ENCODE results near the gene CUEDC1.

DNA sequence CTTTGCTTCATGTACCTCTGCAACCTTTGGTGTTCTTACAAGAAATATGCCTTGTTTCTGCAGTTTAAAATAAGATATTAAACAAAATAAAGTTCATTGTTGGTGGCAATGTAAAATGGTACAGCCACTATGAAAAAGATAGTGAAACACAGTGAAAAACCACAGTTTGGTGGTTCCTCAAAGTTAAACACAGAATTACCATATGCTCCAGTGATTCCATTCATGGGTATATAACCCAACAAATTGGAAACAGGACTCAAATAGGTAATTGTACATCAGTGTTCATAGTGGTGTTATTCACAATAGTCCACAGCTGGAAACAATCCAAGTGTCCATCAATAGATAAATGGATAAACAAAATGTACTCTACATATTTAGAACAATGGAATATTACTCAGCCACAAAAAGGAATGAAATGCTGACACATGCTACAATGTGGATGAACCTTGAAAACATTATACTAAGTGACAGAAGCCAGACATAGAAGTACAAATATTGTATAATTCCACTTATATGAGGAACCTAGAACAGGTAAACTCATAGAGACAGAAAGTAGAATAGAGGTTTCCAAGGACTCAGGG lies 49.2 kb downstream of the CUEDC1 start:
- no peak for TF ChIP-seq ARNT (IDR thresholded peaks at IDR 0.05)
- no peak for TF ChIP-seq POLR2AphosphoS5 (IDR thresholded peaks at IDR 0.05; ENCODE audit: low read depth, low read length)
- TF ChIP-seq MXI1 (IDR thresholded peaks at IDR 0.05; ENCODE audit: borderline replicate concordance, low read depth, low read length): no peak
- TF ChIP-seq, protein P1, sequence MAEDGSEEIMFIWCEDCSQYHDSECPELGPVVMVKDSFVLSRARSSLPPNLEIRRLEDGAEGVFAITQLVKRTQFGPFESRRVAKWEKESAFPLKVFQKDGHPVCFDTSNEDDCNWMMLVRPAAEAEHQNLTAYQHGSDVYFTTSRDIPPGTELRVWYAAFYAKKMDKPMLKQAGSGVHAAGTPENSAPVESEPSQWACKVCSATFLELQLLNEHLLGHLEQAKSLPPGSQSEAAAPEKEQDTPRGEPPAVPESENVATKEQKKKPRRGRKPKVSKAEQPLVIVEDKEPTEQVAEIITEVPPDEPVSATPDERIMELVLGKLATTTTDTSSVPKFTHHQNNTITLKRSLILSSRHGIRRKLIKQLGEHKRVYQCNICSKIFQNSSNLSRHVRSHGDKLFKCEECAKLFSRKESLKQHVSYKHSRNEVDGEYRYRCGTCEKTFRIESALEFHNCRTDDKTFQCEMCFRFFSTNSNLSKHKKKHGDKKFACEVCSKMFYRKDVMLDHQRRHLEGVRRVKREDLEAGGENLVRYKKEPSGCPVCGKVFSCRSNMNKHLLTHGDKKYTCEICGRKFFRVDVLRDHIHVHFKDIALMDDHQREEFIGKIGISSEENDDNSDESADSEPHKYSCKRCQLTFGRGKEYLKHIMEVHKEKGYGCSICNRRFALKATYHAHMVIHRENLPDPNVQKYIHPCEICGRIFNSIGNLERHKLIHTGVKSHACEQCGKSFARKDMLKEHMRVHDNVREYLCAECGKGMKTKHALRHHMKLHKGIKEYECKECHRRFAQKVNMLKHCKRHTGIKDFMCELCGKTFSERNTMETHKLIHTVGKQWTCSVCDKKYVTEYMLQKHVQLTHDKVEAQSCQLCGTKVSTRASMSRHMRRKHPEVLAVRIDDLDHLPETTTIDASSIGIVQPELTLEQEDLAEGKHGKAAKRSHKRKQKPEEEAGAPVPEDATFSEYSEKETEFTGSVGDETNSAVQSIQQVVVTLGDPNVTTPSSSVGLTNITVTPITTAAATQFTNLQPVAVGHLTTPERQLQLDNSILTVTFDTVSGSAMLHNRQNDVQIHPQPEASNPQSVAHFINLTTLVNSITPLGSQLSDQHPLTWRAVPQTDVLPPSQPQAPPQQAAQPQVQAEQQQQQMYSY (CRISPR knock-in tag; IDR thresholded peaks at IDR 0.05): no peak
- TF ChIP-seq MAZ (IDR thresholded peaks at IDR 0.05; ENCODE audit: borderline replicate concordance, low read depth, low read length): no peak
- TF ChIP-seq MAZ (CRISPR knock-in tag; IDR thresholded peaks at IDR 0.05; ENCODE audit: low read depth): no peak

All from HepG2 (cell line).